A549 (cell line): Measurements from ENCODE around the gene MLC1. TPM values are rescaled to one million over a fixed set of nuclear protein-coding genes. Genes with fewer than 3 reads are reported as not detected.

Source experiments
- ATAC-seq, 2 experiments: fragments of 200-7000 bp in 1 of 2; fragments of >200 bp in 1 of 2; cut with Nextera tagmentation in 1 of 2; cut with Tn5 transposase in 1 of 2; 3 replicates each; pipeline versions ENCODE4 v1.8.0 to v1.9.1; 2018 to 2020; ENCODE audit warnings: mild to moderate bottlenecking in 1 of 2, moderate library complexity in 1 of 2
- CTCF ChIA-PET: fragments of 300-600 bp; sonication (Branson Sonifier 250); formaldehyde crosslinking; extraction: SDS; loops from one replicate; lab custom pipeline; 2021; ENCODE audit warnings: antibody characterized with exemption, inconsistent platforms; lab: Yijun Ruan, JAX
- POLR2A ChIA-PET: fragments of 350-600 bp; formaldehyde crosslinking; extraction: SDS; loops from one replicate; lab custom pipeline; 2021; ENCODE audit warnings: antibody characterized with exemption, inconsistent platforms; lab: Yijun Ruan, JAX
- DNase-seq, 2 experiments: peaks; one replicate each; pipeline versions ENCODE4 v3.0.0 to v3.0.0-alpha.2; 2011 to 2016; ENCODE audit warnings: low read depth in 1 of 2, low spot score in 1 of 2
- FAIRE-seq: peaks from 2 replicates; lab custom pipeline; 2011; peaks lifted over from hg19 to GRCh38; lab: Jason Lieb, UNC
- H3K27ac ChIP-seq, 2 experiments: fragments of >200 bp; sonication (Bioruptor Twin); formaldehyde crosslinking; 3 replicates each; pipeline ENCODE4 v1.5.1; 2016 to 2017
- H3K4me1 ChIP-seq: fragments of >200 bp; sonication (Bioruptor Twin); formaldehyde crosslinking; 3 replicates; pipeline ENCODE4 v1.6.1; 2016
- H3K4me2 ChIP-seq: fragments of >200 bp; sonication (Bioruptor Twin); formaldehyde crosslinking; 3 replicates; pipeline ENCODE4 v1.6.1; 2016
- H3K4me3 ChIP-seq: fragments of >200 bp; sonication (Bioruptor Twin); formaldehyde crosslinking; 3 replicates; pipeline ENCODE4 v1.5.1; 2016
- H3K9me3 ChIP-seq: fragments of >200 bp; sonication (Bioruptor Twin); formaldehyde crosslinking; 3 replicates; pipeline ENCODE4 v1.6.1; 2016
- BHLHE40 ChIP-seq: IDR thresholded peaks from 2 replicates; pipeline ENCODE4 v1.6.1; 2012; ENCODE audit warnings: low read depth, low read length, inconsistent platforms
- CTCF ChIP-seq: fragments of >200 bp; sonication (Bioruptor Twin); formaldehyde crosslinking; IDR thresholded peaks from 3 replicates; pipeline ENCODE4 v1.5.1; 2016
- E2F6 ChIP-seq: IDR thresholded peaks from 2 replicates; pipeline ENCODE4 v1.6.1; 2012; ENCODE audit warnings: low read depth, borderline replicate concordance
- HMGXB4 ChIP-seq: fragments of 250-450 bp; sonication (Bioruptor Pico); IDR thresholded peaks from 2 replicates; pipeline ENCODE4 v1.5.0; 2021; ENCODE audit warnings: mild to moderate bottlenecking, moderate library complexity, borderline replicate concordance
- HOXA7 ChIP-seq: fragments of 250-450 bp; sonication (Bioruptor Pico); IDR thresholded peaks from 2 replicates; pipeline ENCODE4 v1.5.0; 2020; ENCODE audit warnings: mild to moderate bottlenecking, moderate library complexity
- HOXB13 ChIP-seq: fragments of 250-450 bp; sonication (Bioruptor Pico); IDR thresholded peaks from 2 replicates; pipeline ENCODE4 v1.5.0; 2020; ENCODE audit warnings: low read depth, mild to moderate bottlenecking, moderate library complexity
- MAX ChIP-seq: IDR thresholded peaks from 2 replicates; pipeline ENCODE4 v1.6.1; 2012
- RAD21 ChIP-seq, 2 experiments: fragments of >200 bp in 1 of 2; sonication (Bioruptor Twin) in 1 of 2; formaldehyde crosslinking in 1 of 2; IDR thresholded peaks in 1 of 2; conservative IDR thresholded peaks in 1 of 2; 2 replicates in 1 of 2; 3 replicates in 1 of 2; pipeline ENCODE4 v1.6.1; 2012 to 2018; ENCODE audit warnings: inconsistent platforms in 1 of 2
- REST ChIP-seq: fragments of 200-600 bp; sonication (generic); IDR thresholded peaks from 2 replicates; pipeline ENCODE4 v1.6.1; 2016; ENCODE audit warnings: antibody characterized with exemption, mild to moderate bottlenecking, moderate library complexity
- SMC3 ChIP-seq: fragments of >200 bp; sonication (Bioruptor Twin); formaldehyde crosslinking; IDR thresholded peaks from 3 replicates; pipeline ENCODE4 v1.6.1; 2018; ENCODE audit warnings: inconsistent platforms
- TP53 ChIP-seq: fragments of 250-450 bp; sonication (Bioruptor Pico); IDR thresholded peaks from 2 replicates; pipeline ENCODE4 v1.5.0; 2021; ENCODE audit warnings: mild to moderate bottlenecking, moderate library complexity
- ZSCAN20 ChIP-seq: fragments of 250-450 bp; sonication (Bioruptor Pico); IDR thresholded peaks from 2 replicates; pipeline ENCODE4 v1.8.0; 2022; ENCODE audit warnings: mild to moderate bottlenecking, moderate library complexity
- WGBS: methylation state at CpG from one replicate; pipeline ENCODE4 v1.1.6; 2017; ENCODE audit errors: missing lambda C conversion rate; 5-methylcytosine and 5-hydroxymethylcytosine counted together
- polyA plus RNA-seq, 4 experiments: library from polyadenylated mRNA; depleted of rRNA in 3 of 4; stranded (reverse); fragments of >200 nt; fragmentation: RNase III in 1 of 4; extraction: RNeasy Plus Mini Kit Qiagen cat#74134 plus additional on column Dnase treatment in 1 of 4; gene quantifications; 2 replicates in 3 of 4; 3 replicates in 1 of 4; pipeline ENCODE4 v1.2.3, GENCODE V29; 2011 to 2017

Gene MLC1
- polyA plus RNA-seq, 2 of the 4 experiments (the other 2 are of a cell fraction), result not detected

- no peak for ATAC-seq
- TF ChIP-seq E2F6 (no peak), HOXA7 (CRISPR knock-in tag) (no peak), CTCF (no peak), ZSCAN20 (CRISPR knock-in tag) (no peak), HOXB13 (CRISPR knock-in tag) (no peak), SMC3 (no peak), RAD21 (conservative IDR thresholded peaks at IDR 0.05 in 1 of 2, IDR thresholded peaks at IDR 0.05 in 1 of 2) (no peak), TP53 (CRISPR knock-in tag) (no peak), BHLHE40 (no peak)
- DNase-seq, result no peak
- no peak for FAIRE-seq
- H3K4me1 ChIP-seq, result peaks cover 6% of the 10 kb centered on the region; the same call in 1 of the 3 replicates
- no peak overlapping the region for H3K27ac ChIP-seq
- ChIA-PET POLR2A (interaction anchor here (1.2 to 1.7 kb wide), 2 partner anchors 100 to 114 kb away, joined by 3 to 7 read pairs; partner anchors contain the start of gene ALG12), CTCF (interaction anchor here (0.8 to 3.1 kb wide), 19 partner anchors 10 to 293 kb away, joined by 3 to 49 read pairs (median 5); partner anchors contain the start of gene PIM3)
- 78% methylated on average over 21 of the region's 49 CpGs for WGBS
- H3K9me3 ChIP-seq, result no peaks in the 10 kb centered on the region
- H3K4me2 ChIP-seq, result no peak overlapping the region
- no peak overlapping the region for H3K4me3 ChIP-seq
Measured at GRCh38 chr22:50031189-50032091, 53.8 kb downstream of the MLC1 start.

GRCh38 chr22:50030297-50031188 is 54.7 kb downstream of the MLC1 start:
- Histone ChIP-seq H3K27ac (peak overlapping the region in 1 of 2 experiments; percentile 35; a peak in 1 of 6 replicates), H3K4me3 (peak overlapping the region; percentile 37; the same call in 2 of the 3 replicates), H3K4me1 (peaks cover 6% of the 10 kb centered on the region; the same call in 1 of the 3 replicates), H3K9me3 (no peaks in the 10 kb centered on the region), H3K4me2 (peak overlapping the region; percentile 99)
- 38% methylated on average over 3 of the region's 52 CpGs for WGBS
- DNase-seq (peak; percentile 83 to 85), FAIRE-seq (no peak), ATAC-seq (peak; percentile 88 to 95)
- ChIA-PET POLR2A (interaction anchor here (1.1 to 1.7 kb wide), 3 partner anchors 59 to 113 kb away, joined by 3 to 7 read pairs (median 3); partner anchors contain the start of gene ALG12), CTCF (interaction anchor here (0.6 to 3.1 kb wide), 50 partner anchors 11 to 294 kb away, joined by 3 to 49 read pairs (median 4); partner anchors contain the start of genes MOV10L1 and PIM3)
- peak; percentile 81 for TF ChIP-seq CTCF
- peak; percentile 85 for TF ChIP-seq E2F6
- peak; percentile 86 to 93 for TF ChIP-seq RAD21 (conservative IDR thresholded peaks at IDR 0.05 in 1 of 2, IDR thresholded peaks at IDR 0.05 in 1 of 2)
- peak; percentile 78 for TF ChIP-seq MAX
- TF ChIP-seq SMC3, result peak; percentile 95
- TF ChIP-seq HMGXB4, result no peak
- TF ChIP-seq REST, result no peak
